HG03103 (cell line): Measurements from ENCODE around the gene HS3ST1.
"Not testable (repeated sequence)": the region's sequence is repeated elsewhere in the genome, so short reads cannot be mapped to it uniquely, and the experiment has no call there.

Source experiments
- ATAC-seq: cut with Tn5 transposase; IDR thresholded peaks from one replicate; pipeline ENCODE4 v1.9.1; 2021; ENCODE audit warnings: low read depth; ENCODE audit not compliant: unreplicated experiment

The HS3ST1 gene

GRCh38 chr4:11408233-11408967, 20.3 kb downstream of the HS3ST1 start:
- ATAC-seq, result no peak

- no peak for ATAC-seq
Measured at GRCh38 chr4:11407551-11407950, 21.1 kb downstream of the HS3ST1 start.

GRCh38 chr4:11404431-11404830, 24.3 kb downstream of the HS3ST1 start:
- ATAC-seq, result no peak

- peak; percentile 52 for ATAC-seq
Measured at GRCh38 chr4:11402192-11402591, 26.5 kb downstream of the HS3ST1 start.

GRCh38 chr4:11399461-11399971, 29.2 kb downstream of the HS3ST1 start:
- ATAC-seq, result no peak

GRCh38 chr4:11397819-11398610, 30.7 kb downstream of the HS3ST1 start:
- peak; percentile 49 for ATAC-seq

GRCh38 chr4:11397146-11397545, 31.5 kb downstream of the HS3ST1 start:
- no peak for ATAC-seq

GRCh38 chr4:11393551-11393950, 35.1 kb downstream of the HS3ST1 start:
- ATAC-seq, result no peak

- ATAC-seq, result not testable (repeated sequence)
Measured at GRCh38 chr4:11384072-11384471, 44.6 kb downstream of the HS3ST1 start.

GRCh38 chr4:11376571-11376970, 52.1 kb downstream of the HS3ST1 start:
- ATAC-seq, result no peak

GRCh38 chr4:11376146-11376545, 52.5 kb downstream of the HS3ST1 start:
- no peak for ATAC-seq

GRCh38 chr4:11368701-11369115, 60.0 kb downstream of the HS3ST1 start:
- ATAC-seq, result no peak

GRCh38 chr4:11367371-11367770, 61.3 kb downstream of the HS3ST1 start:
- ATAC-seq, result no peak

GRCh38 chr4:11366859-11367258, 61.8 kb downstream of the HS3ST1 start:
- no peak for ATAC-seq

- ATAC-seq, result no peak
Measured at GRCh38 chr4:11365039-11365438, 63.7 kb downstream of the HS3ST1 start.

- ATAC-seq, result no peak
Measured at GRCh38 chr4:11359591-11359990, 69.1 kb downstream of the HS3ST1 start.

- ATAC-seq, result no peak
Measured at GRCh38 chr4:11355226-11355625, 73.5 kb downstream of the HS3ST1 start.

- no peak for ATAC-seq
Measured at GRCh38 chr4:11354531-11354930, 74.2 kb downstream of the HS3ST1 start.

- ATAC-seq, result no peak
Measured at GRCh38 chr4:11348449-11349088, 80.1 kb downstream of the HS3ST1 start.

GRCh38 chr4:11344916-11345315, 83.8 kb downstream of the HS3ST1 start:
- no peak for ATAC-seq

GRCh38 chr4:11343536-11343935, 85.2 kb downstream of the HS3ST1 start:
- no peak for ATAC-seq
